ENCODE results near the gene ALDH3B2.
"Not testable (repeated sequence)": the region's sequence is repeated elsewhere in the genome, so short reads cannot be mapped to it uniquely, and the experiment has no call there.

The ALDH3B2 gene

DNA sequence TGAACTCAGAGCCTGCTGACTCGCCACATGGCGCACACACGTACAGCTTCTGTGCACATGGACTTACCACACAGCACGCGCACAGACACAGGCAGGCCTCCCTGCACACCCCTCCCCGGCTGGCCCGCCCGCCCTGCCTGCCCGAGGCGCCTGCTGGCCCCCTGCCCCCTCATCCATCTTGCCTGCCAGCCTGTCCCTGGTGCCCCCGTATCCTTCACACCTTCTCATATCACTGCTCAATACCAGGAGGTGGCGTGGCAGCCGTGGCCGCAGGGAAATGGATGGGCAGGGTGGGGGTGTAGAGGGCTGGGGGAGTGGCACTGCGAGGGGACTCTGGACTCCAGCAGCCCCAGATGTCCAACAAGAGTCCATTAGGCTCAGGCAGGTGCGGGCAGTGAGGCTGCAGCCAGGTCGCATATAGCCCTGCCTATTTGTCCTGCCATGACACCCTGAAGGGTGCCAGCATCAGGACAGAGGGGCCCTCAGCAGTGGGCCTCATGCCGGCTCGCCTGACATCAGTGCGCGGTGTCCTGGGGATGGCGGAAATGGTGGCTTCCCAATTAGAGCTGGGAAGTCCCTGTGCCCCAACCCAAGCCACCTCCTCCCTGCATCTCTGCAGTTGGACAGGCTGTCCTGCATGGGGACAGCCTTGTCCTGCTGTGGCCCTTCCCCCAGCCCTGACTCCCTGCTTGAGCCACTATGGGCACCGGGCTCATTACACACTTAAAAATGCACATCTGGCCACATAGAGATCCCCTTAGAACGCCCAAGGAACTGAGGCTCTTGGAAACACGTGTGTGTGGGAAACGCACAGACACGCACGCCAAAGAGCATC, 32.9 kb downstream of the ALDH3B2 start:
- DNase-seq, result no peak

DNA sequence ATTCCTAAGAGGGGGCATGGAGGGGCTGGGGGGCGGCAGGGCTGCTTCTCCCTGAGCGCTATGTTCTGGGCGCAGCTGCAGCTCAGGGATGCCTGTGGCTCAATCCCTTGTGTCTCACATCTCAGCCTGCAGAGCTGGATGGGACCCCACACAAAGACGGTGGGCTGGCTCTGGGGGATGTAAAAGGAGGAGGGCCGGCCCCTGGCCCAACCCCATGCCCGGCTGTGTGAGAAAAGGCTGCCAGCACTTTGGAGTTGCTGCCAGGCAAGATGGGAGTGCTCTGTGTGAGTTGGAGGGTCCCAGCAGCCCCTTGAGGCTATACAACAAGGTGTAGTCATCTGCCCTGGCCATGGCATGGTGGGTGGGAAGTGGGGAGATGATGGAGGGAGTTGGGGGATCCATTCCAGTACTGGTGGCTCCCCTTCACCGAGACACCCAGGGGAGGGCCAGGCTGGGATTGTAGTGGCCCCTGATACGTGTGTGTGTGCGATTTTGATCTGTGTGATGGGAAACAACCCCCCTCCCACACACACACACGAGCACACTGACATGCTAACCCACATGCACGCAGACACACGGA, 33.6 kb downstream of the ALDH3B2 start:
- no peak for DNase-seq

DNA sequence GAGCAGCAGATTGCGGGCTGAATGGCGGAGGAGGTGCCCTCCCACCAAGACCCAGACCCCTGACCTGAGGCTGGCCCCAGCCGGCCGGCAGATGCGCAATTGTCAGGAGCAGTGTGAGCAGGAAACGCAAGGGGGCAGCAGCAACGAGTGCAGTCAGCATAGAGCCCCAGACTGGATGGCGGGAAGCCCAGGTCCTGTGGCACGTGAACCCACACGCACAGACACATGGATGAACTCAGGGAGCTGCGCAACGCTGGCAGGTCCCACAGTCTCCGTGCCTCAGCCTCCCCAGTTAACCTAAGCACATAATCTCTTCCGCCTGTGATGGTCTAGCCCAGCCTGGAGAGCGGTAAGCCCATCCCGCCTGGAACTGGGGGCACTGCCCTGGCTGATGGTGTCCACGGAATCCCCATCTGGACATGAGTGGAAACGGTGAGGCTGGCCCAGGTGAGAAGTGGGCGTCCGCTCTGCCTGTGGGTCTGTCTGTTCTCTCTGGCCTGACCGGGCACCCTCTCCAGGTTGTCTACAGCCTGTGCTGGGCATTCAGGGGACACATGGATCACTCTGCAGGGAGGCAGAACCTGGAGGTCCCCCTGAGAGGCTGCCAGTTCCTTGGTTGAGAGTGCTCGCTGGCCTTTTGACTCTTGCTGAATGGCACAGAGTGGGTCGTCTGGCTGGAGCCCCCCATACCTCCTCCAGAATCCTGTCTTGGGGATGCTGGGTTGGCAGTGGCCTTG, 34.2 kb downstream of the ALDH3B2 start:
- DNase-seq, result peak; percentile 60

DNA sequence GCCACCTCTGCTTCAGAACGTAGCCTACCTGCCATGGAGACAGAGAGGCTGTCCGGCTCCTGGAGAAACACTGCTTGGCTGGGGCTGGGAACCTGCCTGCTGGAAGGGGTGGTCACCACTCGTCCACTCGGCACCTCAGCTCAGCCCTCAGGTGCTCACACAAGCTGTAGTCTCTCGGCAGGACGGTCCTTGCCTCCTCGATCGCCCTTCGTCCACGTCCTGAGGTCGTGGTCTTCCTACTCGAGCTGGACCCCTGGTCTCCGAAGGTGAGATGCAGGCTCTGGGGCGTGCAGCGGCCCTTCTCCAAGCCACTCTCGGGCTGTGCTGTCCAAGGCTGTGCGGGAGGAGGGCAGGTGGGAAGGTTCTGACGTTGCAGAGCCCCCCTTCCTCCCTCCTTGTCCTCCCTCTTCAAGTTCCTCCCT, 35.0 kb downstream of the ALDH3B2 start, which contains the start of gene TBX10:
TBX10 (minus strand) TSS at position 326 of the 422 bp plus-strand sequence; CDS start at position 35, 291 bp downstream.
- no peak for DNase-seq

DNA sequence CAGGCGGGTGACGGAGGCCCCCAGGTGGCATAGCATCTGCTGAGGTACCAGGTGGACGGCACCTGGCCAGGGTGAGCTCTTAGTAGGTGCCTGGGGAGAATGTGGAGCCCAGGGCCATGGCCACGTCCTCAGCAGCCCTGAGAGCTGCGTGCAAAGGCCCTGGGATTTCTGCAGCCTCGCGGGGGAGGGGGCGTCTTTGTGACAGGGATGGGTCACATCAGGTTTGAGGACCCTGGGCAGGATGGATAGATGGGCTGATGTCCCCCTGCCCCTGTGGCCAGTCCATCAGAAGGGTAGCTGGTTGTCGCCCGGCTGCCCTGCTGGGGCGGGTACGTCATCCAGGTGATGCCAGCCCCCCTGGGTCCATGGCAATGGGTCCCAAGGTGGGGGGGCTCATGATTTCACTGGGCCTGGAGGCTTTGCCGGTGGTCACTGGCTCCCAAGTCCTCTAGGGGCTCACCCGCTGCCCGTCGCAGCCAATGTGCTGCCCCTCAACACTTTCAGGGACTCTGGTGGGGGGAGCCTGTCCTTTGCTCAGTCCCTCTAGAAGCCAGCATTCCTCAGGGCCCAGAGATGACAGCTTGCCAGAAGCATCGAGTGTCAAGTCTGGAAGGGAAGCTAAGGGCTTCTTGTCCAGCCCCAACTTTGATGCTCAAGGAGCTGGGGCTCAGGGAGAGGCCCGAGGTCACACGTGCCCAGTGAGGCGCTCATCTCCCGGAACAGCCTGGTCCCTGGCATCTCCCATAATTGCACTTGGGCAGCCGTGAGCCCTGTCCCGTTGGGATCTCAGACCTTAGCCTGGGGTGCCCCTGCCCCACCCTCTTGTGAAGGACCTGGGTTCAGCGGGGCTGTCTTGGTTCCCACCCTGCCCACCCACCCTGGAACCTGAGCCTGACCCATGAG, 35.6 kb downstream of the ALDH3B2 start:
- no peak for DNase-seq

DNA sequence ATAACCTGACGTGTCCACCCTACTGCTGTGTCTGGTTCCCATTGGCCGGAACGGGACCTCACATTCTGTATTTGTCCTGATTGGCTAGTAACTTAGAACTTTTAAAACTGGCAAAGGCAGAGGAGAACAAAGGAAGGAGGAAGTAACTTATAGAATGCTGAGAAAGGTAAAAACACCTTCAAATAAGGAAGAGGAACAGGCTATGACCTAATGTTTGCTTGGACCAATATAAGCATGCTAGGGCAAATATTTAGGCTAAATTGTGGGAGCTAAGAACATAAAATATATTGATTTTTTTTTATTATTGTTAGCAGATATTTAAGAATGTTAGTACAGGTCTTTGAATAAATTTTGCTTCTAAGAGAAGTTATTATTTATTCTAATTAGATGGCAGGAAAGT, 37.0 kb downstream of the ALDH3B2 start:
- DNase-seq, result not testable (repeated sequence)

DNA sequence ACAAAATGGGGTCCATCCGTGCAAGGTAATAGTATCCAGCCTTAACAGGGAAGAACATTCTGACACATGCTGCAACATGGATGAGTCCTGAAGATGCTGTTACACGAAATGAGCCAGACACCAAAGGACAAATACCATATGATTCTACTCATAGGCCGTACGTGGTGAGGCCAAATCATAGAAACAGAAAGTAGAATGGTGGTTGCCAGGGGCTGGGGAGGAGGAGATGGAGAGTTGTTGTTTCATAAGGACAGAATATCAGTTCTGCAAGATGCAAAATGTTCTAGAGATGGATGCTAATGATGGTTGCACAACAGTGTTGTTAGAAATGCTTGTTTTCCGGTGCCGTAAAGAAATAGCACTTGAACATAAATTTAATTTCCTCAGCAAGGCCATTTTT, 37.5 kb downstream of the ALDH3B2 start:
- DNase-seq, result no peak

DNA sequence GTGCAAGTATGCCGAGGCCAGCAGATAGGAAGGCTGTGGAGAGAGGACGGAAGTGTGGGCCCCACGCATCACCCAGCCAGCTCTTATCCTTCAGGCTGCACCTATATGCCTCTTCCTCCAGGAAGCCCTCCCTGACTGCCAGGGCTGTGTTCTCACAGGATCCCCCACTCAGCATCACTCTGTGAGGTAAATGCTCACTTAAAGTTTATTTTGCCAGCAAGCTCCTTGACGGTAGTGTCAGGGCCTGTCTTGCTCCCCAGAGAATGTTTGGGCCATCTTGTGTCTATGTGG, 39.2 kb downstream of the ALDH3B2 start:
- DNase-seq, result no peak

DNA sequence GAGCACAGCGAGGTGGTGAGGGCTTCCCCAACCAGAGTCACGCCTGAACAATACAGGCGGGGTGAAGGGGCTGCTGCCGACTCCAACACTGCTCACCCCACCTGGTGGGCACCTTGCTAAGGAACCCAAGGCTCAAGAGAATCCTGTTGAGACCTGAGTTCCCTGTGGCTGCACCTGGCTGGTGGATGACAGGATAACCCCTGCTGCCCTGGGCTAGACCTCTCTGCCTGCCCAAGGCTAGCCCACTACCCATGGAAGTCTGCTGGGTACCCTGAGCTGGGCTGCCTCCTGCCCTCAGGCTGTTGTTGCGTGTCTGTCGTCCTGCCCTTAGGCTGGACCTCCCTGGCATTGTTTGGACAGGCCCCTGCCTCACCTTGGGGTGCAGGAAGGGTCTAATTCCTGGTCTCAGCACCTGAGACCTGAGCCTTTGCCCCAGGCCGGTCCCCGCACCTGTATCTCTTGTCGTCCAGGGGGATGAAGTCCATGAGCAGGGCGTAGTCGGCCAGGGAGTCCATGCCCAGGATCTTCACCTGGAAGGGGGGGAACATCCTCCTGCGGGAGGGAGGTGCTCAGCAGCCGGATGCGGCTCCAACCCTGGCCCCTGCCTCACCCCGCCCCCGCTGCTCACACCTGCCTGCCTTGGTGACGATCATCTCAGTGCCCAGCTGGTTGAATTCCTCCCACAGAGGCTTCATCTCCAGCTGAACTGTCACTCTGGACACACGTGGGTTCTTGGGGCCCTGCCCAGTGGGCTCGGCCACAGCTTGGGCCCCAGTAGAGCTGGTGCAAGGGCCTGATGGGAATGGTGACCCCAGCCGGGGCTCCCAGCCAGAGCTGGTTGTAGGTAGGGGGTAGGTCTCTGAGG, 39.8 kb downstream of the ALDH3B2 start:
- DNase-seq, result no peak

DNA sequence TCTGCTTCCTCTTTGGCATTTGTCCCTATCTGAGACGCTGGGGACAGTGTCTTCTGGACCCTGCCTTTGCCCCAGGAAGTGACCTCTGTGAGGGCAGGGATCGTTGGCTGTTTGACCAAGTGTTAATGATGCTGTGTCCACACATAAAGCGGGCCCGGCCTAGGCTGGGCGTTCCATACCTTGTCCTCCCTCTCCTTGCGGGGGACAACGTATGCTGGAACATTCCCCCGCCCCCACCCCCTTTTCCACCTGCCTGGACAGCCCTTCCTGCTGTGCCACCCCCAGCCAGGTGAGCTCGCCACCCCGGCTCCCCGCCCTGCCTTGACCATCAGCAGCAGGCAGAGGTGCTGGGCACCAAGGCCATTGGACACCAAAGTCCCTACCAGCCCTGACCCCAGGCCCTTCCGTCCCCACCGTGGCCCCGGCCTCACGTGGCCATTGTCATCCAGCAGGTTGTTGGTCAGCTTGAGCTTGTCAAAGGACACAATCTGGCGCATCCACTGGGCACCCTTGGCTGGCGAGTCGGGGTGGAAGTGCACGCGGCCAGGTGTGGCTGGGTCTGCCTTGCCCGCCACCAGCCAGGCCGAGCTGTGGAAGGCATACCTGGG, 40.6 kb downstream of the ALDH3B2 start:
- no peak for DNase-seq

DNA sequence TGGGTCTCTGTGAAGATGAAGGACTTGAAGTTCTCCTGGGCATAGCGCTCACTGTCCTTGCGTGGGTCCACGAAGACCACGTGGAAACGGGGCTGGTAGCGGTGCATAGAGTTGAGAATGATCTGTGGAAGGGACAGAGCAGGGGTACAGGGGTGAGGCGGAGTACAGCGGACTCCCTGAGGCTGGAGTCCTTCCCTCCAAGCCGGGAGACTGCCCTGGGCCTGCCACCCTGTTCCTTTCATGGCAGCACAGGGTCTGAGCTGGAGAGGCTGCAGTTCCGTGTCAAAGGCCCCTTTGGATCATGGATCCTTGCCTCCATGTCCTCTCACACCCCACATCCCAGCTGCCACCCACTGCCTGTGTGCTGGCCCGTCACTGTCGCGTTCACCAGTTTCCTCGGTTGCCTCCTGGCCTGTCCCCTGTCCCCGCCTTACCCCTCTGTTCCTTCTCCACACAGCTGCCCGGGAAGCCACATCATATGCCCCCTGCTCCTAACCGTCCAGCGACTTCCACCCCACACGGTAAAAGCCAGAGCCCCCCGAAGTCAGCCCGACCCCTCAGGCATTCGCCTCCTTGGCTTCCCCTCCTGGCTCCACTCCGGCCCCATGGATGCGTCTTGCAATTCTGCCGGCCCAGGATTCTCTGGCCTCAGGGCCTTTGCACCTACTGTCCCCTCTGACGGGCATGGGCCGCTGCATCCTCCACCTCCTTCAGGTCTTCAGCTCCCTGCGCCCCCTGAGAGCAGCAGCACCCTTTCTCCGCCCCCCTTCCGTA, 41.3 kb downstream of the ALDH3B2 start:
- no peak for DNase-seq

DNA sequence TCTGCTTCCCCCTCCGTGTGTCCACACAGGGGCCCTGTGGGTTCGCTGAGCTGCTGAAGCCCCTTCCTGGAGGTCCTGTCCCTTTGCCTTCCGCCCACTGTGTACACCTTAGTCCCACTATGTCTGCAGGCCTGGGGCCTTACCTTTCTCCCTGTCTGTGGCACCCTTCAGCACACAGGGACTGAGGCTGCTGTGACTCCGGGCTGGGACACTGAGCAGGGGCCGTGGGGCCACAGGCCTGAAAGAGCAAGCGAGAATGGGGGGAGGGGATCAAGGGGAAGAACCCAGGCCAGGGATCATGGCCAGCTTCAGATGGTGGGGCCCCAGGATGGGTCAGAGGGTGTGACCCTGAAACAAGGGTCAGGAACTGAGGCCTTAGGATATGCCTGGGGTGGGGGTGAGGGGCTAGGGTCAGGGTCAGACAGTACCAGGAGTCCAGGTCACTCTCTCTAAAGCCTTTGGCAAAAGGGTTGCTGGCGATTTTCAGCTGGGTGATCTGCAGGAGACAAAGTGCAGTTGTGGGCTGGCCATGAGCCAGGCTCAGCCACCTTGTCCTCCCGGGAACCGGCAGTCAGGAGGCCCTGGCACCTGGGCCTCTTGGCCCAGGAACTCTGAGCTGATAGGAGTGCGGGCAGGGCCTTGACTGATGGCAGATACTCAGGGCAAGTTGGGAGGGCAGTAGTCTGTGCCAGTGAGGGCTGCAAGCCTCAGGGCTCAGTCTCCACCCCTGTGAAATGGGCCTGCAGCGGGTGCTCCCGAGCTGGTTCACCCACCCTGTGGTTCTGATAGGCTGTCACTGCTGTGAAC, 42.0 kb downstream of the ALDH3B2 start:
- no peak for DNase-seq

DNA sequence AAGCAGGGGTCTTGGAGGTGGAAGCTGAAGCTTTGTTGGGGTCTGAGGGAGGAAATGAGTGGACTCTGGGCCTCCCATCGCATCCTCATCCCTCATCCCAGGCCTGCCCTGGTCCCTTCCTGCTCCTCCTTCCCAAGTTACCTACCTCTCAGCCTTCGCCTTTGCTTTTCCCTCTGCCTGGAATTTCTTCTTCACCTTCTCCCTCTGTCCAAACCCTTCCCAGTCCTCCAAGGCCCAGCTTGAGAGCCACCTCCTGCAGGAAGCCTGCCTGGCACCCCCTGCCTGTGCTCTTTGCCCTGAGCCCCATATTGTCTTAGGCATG, 42.6 kb downstream of the ALDH3B2 start:
- no peak for DNase-seq

DNA sequence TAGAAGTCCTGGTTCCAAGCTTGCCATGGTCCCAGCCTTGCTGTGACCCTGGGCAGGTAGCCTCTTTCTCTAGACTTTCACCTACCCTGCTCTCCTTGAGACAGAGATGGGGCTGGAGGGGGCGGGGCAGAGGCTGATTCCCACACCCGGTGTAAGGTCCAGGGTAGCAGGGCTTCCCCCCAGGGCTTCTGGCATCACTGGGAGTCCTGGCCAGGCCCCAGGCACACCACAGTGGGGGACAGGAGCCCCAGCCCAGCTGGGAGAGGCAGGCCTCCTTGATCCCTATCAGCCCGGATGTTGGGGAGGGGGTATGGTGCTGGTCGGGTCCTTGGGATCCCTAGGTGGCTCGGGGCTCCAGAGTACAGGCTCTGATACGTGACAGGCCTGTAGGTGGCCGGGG, 43.0 kb downstream of the ALDH3B2 start:
- DNase-seq, result no peak

DNA sequence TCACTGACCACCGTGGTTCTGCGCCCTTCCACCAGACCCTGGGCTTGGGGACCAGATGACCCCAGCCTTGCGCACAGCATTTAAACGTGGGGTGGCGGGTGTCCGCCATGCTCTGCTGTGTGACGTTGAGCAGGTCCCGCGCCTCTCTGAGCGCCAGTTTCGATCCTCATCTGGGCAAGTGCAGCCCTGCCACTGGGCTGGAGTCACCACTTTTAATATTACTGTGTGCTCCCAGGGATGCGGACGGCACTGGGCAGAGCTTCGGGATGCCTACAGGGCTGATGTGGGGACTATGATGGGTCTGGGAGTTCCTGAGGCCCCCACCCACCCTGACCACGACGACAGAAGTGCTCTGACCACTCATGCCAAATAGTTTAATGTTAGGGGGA, 43.5 kb downstream of the ALDH3B2 start:
- no peak for DNase-seq

DNA sequence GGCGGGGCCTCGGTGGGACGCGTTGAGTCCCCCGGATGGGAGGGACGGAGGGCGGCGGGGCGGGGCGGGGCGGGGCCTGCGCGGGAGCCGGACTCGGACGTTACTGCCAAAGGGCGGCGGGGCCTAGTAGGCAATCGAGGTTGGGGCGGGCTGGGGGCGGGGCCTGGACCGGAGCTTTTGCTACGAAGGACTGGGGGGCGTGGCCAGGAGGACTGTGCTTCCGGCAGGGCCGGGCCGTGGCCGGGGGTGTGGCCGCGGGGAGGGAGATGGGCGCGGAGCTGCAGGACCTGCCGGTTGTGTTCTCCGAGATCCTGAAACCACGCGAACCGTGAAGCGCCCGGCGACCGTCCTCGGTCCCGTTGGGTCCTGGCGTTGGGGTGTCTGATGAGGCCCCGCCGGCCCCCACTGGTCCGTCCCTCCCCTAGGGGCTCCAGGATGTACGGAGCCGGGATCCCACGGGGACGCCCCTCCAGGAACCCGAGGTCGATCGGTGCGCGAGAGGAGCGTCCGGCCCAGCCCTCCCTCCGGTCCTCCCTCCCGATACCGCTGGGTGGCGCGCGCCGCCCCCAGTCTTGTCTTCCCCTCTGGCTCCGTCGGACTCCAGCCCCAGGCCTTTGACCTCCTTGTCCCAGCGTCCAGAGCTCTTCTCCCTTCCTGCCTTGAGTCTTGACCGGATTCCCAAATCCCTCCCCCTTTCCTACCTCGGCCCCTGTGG, 44.0 kb downstream of the ALDH3B2 start:
- peak; percentile 98 for DNase-seq

DNA sequence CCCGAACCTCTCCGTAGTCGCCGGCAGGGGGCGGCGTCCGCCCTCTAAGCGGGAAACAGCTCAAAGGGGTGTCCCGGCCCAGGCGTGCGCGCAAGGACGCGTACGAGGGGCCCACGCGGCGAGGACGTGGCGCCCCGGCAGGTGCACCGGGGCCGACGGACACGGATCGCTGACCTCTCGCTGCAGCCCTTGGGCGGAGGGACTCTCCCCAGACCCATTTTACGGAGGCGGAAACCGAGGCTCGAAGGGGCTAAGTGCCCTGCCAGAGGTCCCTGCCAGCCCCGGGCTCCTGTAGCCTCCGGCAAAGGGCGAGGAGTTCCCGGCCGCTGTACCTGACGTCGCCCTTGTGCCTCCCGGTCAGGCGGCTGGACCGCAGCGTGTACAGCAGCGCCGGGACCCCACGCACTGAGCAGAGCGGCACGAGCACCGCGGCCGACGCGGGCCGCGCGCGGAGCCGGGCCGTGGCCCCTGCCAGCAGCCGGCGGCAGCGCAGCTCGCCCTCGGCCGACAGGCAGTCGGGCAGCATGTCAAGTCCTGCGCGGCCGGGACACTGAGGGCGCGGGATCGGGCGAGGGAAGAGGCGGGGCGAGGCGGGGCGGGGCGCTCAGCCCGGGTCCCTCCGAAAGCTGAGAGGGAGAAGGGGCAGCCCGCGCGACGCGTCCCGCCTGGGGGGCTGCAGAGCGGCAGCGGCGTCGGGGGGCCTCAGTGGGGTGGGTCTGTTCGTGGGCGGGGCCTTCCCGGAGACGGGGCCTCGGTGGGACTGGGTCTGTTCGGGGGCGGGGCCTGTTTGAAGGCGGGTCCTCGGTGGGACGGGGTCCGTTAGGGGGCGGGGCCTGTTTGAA, 44.8 kb downstream of the ALDH3B2 start, which contains the start of gene NUDT8:
NUDT8 (minus strand) TSS at position 552 of the 842 bp plus-strand sequence; CDS start at position 526, 26 bp downstream.
- peak; percentile 81 for DNase-seq

DNA sequence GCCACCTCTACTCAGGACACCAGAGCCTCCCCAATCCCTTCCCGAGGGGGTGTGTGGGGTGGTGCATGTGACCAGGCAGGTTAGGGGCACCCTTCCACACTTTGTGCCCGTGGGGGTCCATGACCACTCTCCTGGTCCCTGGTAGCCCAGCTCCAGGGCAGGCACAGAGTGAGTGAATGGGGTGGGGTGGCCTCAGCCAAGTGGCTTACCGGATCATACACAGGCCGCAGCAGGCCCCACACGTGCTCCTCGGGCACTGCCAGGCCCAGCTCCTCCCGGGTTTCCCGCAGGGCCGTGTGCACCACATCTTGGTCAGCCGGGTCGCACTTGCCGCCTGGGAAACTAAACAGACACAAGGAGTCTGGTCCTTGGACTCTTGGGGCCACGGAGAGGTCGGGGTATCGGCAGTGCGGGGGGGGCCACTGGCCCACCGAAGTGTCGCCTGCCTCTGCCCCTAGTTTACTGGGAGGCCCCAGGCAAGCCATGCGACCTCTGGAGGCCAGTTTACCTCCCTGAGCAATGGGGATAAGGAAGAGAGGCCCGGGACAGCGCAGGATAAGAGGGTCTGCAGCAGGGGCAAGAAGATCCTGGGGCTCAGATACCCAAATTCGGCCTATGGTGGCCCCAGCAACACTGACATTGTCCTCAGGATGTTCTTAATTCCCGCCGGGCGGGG, 45.6 kb downstream of the ALDH3B2 start:
- DNase-seq, result no peak

All from stimulated activated naive CD4-positive, alpha-beta T cell treated with Interleukin-2 at 50 U/mL for 16 hours (primary cell).